Posterior vena cava (tissue), 2 donors: ENCODE measurements around the gene CHFR. TPM values are rescaled to one million over a fixed set of nuclear protein-coding genes. Genes with fewer than 3 reads are reported as not detected.
"Not testable (repeated sequence)": the region's sequence is repeated elsewhere in the genome, so short reads cannot be mapped to it uniquely, and the experiment has no call there.

Experiments
- DNase-seq: peaks from one replicate; pipeline ENCODE4 v3.0.0-alpha.2; 2020; ENCODE audit warnings: low spot score
- intact Hi-C, 2 donors: fragments of 100-400 bp; cut with DNase I; formaldehyde crosslinking; loops; one replicate each; pipeline versions ENCODE4 v1.14.1 to v1.14.2; 2022 to 2023
- total RNA-seq, 2 donors: library from RNA; stranded (reverse); fragmentation: NEBNext Ultra II Directional; extraction: Animal tissue kit (Norgen Biotek cat#: 25700); gene quantifications; one replicate each; pipeline ENCODE4 v1.2.1, GENCODE V29; 2021
- donor health status: DM: yes; HTN: yes; CAD: no.
- donor health status: DM: yes; HTN: yes; CAD: no.

The CHFR gene
- total RNA-seq, 2 donors from 2014 or later = 36.9 to 38.5 TPM

GRCh38 chr12:132847363-132848356, 39.7 kb downstream of the CHFR start:
- DNase-seq = no peak
- intact Hi-C loops = no loop called here

GRCh38 chr12:132844681-132845080, 42.7 kb downstream of the CHFR start:
- intact Hi-C loops, DNase-seq: not testable (repeated sequence)

- no peak for DNase-seq
- intact Hi-C loops = no loop called here
Measured at GRCh38 chr12:132842449-132843045, 44.9 kb downstream of the CHFR start.

DNA sequence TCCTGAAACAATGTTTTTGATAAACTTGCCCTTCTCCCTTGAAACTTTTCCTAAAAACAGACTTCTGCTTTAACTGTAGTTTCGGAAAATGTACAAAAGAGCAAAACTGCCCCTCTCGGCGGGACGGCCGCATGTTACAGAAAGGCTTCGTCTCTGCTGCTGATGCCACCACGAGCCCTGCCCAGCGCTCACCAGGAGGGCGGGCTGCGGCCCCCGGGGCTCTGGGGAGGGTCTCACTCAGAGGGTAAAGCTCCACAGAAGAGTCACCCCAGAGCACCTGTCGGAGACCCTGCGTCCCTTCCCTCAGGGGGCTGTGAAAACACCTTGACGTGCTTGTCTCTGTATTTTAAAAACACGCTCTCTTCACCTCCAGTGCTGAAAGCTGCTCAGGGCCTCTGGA, 46.3 kb downstream of the CHFR start:
- no peak for DNase-seq
- intact Hi-C loops = no loop called here

DNA sequence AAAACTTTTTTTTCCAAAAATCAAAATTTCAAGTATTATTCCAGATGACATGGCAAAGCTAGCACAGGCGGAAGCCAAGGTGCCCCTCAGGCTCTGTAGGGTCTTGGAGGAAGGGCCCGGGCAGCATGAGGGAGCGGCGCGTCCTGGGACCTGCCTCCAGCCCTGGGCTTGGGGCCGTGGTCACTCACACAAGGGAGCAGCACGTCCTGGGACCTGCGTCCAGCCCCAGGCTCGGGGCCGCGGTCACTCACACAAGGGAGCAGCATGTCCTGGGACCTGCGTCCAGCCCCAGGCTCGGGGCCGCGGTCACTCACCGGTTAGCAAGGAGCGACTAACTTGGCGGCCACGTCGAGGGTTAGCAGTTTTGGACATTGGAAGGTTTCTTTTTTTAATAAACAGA, 46.9 kb downstream of the CHFR start:
- intact Hi-C loops = no loop called here
- DNase-seq = no peak

DNA sequence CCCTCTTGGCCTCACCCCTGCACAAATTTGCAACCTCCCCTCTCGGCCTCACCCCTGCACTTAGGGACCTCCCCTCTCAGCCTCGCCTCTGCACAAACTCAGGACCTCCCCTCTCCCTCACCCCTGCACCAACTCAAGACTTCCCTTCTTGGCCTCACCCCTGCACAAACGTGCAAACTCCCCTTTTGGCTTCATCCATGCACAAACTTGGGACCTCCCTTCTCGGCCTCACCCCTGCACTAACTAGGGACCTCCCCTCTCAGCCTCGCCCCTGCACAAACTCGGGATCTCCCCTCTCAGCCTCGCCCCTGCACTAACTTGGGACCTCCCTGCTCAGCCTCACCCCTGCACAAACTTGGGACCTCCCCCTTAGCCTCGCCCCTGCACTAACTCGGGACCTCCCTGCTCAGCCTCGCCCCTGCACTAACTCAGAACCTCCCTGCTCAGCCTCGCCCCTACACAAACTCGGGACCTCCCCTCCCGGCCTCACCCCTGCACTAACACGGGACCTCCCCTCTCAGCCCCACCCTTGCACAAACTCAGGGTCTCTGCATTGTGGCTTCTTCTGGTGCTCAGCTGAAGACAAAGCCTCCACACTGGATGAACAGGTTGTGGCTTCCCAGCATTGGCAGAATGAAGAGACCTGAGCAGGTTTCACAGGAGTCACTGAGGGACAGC, 47.7 kb downstream of the CHFR start:
- no peak for DNase-seq
- intact Hi-C loops = no loop called here

DNA sequence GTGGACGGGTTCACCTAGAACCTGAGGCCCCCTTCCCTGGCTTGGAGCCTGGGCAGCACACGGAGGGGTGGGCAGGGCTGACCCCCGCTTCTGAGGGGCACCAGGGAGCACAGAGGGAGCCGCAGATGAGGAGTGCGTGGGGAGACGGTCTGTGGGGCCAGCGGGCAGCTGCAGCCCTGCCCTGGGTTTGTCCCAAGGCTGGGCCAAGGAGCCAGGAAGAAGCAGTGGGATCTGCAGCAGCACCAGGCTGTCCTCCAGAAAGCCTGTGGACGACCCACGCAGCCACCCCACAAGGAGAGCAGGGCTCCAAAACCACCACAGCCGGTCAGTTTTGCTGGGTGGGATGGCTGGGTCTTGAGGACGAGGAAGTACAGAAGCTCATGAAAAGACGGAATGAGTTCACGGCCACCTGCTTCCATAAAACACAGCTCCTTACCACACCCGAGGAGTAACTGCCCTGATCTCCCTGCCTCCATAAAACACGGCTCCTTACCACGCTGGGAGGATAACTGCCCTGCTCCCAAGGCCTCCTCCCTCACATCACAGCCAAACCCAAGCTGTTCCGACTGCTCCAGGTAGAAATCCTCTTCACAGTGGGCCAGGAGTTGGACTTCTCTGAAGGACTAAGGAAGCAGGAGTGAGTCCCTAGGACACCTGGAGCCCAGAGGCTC, 48.9 kb downstream of the CHFR start:
- DNase-seq = no peak
- intact Hi-C loops = no loop called here

- DNase-seq = no peak
- intact Hi-C loops = no loop called here
Measured at GRCh38 chr12:132837693-132838409, 49.6 kb downstream of the CHFR start.

DNA sequence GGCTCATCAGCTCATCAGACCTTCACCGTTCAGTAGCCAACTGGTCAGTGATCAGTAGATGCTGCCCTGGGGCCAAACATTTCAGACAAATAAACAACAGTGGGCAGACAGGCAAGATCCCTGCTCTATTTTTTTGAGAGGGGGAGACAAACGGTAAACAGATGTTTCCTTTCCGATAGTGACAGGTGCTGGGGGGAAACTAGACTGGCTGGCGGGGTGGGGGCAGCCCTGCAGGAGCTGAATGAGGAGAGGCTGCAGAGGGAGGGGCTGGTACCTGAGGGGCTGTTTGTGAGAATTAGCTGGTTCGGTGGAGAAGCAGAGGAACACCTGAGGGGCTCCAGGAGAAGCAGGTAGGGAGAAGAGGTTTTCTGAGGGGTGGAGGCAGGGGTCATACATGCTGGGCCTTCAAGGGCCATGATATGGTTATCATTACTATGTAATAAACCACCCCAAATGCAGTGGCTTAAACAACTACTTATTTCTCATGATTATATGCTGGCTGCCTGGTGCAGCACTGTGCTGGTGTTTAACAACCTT, 50.5 kb downstream of the CHFR start:
- intact Hi-C loops = no loop called here
- no peak for DNase-seq

DNA sequence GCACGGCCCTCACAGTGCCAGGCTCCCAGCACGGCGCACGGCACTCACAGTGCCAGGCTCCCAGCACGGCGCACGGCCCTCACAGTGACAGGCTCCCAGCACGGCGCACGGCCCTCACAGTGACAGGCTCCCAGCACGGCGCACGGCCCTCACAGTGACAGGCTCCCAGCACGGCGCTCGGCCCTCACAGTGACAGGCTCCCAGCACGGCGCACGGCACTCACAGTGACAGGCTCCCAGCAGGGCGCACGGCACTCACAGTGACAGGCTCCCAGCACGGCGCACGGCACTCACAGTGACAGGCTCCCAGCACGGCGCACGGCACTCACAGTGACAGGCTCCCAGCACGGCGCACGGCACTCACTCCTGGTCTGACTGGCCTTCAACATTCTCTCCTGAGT, 51.2 kb downstream of the CHFR start:
- DNase-seq, intact Hi-C loops: not testable (repeated sequence)

DNA sequence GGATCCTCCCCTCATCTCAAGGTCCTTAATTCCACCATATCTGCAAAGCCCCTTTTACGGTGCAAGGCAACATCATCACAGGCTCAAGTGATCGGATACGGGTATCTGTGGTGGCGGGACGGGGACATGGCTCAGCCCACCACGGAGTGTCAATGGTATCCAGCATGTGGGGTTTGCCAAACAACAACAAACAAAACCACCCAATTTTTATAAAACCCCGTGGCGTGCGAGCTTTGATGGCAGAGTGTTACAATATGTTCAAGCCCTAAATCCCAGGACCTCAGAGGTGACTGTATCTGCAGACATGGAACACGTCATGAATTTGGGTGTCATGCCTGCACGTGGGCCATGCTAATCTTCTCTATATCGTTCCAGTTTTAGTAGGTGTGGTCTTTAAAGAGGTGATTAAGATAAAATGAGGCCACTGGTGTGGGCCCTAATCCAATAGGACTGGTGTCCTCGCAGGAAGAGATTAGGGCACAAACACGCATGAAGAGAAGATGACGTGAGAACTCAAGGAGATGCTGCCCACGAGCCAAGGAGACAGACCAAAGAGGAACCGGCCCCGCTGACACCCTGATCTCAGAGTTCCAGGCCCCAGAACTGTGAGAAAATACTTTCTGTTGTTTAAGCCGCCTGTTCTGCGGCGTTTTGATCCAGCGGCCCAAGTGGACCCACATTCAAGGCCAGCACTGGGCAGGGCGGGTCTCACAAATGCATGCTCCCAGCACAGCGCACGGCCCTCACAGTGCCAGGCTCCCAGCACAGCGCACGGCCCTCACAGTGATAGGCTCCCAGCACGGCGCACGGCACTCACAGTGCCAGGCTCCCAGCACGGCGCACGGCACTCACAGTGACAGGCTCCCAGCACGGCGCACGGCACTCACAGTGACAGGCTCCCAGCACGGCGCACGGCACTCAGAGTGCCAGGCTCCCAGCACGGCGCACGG, 52.1 kb downstream of the CHFR start:
- intact Hi-C loops = no loop called here
- no peak for DNase-seq

GRCh38 chr12:132834181-132834711, 53.2 kb downstream of the CHFR start:
- intact Hi-C loops = no loop called here
- no peak for DNase-seq

DNA sequence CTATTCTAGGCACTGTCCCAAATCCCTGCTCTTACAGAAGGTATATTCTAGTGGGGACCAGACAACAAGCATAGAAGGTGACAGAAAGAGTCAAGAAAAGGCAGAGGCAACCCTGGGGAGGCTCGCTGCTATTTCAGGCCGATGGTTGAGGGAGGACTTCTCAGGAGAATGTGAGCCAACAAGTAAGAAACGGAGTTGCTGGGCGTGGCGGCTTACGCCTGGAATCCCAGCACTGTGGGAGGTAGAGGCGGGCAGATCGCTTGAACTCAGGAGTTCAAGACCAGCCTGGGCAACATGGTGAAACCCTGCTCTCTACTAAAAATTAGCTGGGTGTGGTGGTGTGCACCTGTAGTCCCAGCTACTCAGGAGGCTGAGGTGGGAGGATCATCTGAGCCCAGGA, 54.1 kb downstream of the CHFR start:
- no peak for DNase-seq
- intact Hi-C loops = no loop called here

GRCh38 chr12:132831771-132832170, 55.6 kb downstream of the CHFR start:
- intact Hi-C loops = no loop called here
- no peak for DNase-seq

DNA sequence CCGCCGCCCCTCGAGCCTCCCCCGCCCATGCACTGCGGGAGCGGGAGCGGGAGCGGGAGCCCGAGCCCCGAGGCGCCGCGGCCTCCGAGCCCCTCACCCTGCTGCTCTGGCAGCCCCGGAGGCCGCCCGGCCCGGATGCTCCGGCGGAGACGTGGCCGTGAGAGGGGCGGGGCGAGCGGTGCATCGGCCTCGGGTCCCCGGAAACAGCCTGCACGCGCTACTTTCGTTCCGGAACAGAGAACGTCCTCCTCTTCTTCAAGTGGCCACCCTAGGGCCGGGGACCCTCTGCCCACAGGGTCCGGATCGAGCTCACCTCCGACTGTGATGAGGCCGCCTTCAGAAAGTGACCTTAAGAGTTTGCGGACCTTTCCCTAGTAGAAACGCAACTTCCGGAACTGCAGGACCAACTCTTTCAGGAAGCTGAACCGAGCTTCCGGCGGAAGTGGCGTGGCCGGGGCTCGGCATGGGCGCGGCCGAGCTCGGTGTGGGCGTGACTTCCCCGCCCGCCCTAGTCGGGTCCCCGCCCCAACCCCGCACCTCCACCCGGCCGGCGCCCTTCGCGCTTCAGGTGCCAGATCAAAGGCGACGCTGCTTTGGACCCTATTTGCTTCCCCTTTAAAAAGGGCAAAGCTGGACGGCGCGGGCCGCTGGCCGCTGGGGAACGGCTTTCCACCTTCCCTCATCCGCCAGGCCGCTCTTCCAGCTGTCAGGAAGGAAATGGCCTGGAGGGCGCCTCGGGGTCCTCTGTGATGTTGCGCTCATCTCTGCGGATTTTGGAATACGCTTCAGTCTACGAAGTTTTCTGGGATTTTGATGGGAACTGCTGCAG, 58.5 kb downstream of the CHFR start, which contains the start of gene GOLGA3:
TSS of gene GOLGA3 (minus strand) at position 164 of the 829 bp plus-strand sequence. CDS start 6,741 bp downstream, outside the sequence.
- peak; percentile 98 for DNase-seq
- intact Hi-C loops = no loop called here
